NCI-H82 treated with DMSO at 0.1 percent for 48 hours (cell line): ENCODE results near the gene PRR23A.
A peak's percentile ranks its signal among the peaks of the same experiment; 100 is the strongest.
"Not testable (repeated sequence)": the region's sequence is repeated elsewhere in the genome, so short reads cannot be mapped to it uniquely, and the experiment has no call there.

ENCODE experiments used
- DNase-seq: peaks from one replicate; lab custom pipeline; 2025; ENCODE audit not compliant: unreplicated experiment; lab: John Stamatoyannopoulos, UW

The PRR23A gene

GRCh38 chr3:139006051-139006716 lies at the start of gene PRR23A:
Gene PRR23A, minus strand, starts transcription at chr3:139006268. Its CDS starts 0 bp downstream, at chr3:139006268.
- no peak for DNase-seq

GRCh38 chr3:139052802-139053600 lies 46.9 kb upstream of the PRR23A start:
- no peak for DNase-seq

DNA sequence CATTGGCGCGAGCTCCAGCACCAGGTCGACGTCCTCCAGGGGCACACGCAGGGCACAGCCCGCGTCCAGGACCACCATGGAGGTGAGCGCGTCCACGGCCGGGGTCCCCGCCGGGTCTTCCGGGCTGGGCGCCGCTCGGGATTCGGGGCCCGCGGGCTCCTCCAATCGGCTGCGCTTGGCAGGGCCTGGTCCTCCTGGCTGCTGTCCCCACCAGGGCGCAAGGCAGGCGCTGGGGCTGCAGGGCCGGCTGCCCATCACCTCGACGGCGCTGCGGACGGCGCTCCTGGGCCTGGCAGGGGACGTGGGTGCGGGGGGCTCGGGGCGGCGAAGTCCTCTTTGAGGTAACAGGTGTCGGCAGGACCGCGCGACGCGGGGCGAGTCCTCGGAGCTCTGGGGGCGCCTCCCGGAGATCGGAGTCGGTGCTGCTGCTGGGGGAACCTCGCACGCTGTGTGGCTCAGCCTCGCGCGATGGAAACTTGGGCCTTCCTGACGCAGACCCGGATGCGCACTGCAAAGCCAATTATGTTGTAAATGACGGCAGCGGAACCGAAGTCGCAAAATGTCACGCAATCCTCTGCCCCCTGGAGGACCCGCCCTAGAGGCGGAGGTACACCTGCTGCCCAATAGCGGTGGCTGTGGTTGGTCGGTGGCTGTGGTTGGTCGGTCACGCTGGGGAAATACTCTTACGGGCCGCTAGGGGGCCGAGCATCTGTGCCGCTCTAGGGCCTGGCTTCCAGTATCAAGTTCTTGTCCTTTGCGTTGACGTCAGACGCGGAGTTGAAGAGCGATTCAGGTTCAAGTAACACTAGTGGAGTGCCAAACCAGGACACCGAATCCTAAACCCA lies 38.5 kb upstream of the PRR23A start, which contains the start of gene PRR23C:
Gene PRR23C, minus strand, starts transcription at position 527 of the 845 bp plus-strand sequence. Its CDS starts 272 bp downstream, at position 255.
- no peak for DNase-seq

- no peak for DNase-seq
These were observed 37.7 kb upstream of the PRR23A start for GRCh38 chr3:139043554-139044365.

DNA sequence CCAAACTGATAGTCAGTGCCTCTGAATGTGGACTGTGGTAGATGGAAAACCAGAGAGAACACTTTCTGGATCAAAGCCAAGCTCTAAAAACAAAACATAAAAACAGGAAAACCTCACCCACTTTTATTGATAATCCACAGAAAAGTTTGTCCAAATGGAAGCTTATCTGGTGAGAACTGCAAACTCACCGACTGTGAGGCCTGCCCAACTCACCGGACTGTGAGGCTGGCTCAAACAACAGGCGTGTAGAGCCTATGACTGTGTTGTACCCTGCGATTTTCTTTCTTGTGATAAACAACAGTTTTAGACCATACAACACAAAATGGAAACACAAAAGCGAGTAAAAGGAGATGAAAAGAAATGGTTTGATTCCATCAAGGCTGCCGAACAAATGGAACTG lies 31.4 kb upstream of the PRR23A start:
- no peak for DNase-seq

GRCh38 chr3:139032326-139033002 lies 26.4 kb upstream of the PRR23A start:
- no peak for DNase-seq

DNA sequence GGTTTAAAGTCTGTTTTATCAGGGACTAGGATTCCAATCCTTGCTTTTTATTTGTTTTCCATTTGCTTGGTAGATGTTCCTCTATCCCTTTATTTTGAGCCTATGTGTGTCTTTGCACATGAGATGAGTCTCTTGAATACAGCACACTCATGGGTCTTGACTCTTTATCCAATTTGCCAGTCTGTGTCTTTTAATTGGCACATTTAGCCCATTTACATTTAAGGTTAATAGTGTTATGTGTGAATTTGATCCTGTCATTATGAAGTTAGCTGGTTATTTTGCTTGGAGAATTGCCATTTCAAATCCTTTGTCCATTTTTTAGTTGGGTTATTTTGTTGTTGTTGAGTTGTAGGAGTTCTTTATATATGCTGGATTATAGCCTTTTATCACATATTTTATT lies 24.5 kb upstream of the PRR23A start:
- DNase-seq: not testable (repeated sequence)

- DNase-seq: no peak
These were observed 18.9 kb upstream of the PRR23A start for GRCh38 chr3:139024968-139025367.

DNA sequence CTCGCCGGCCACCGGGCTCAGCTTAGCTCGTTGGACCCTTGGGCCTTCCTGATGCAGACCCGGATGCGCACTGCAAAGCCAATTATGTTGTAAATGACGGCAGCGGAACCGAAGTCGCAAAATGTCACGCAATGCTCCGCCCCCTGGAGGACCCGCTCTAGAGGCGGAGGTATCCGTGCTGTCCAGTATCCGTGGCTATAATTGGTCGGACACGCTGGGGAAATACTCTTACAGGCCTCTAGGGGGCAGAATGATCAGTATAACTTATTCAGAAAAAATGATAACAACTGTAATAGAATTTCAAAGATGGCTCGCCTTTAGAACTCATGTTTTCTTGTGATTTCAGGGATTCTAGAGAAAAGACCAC lies 14.8 kb upstream of the PRR23A start, which contains the start of gene PRR23B:
Gene PRR23B, minus strand, starts transcription at position 59 of the 367 bp plus-strand sequence. CDS start 265 bp downstream, outside the sequence.
- no peak for DNase-seq

DNA sequence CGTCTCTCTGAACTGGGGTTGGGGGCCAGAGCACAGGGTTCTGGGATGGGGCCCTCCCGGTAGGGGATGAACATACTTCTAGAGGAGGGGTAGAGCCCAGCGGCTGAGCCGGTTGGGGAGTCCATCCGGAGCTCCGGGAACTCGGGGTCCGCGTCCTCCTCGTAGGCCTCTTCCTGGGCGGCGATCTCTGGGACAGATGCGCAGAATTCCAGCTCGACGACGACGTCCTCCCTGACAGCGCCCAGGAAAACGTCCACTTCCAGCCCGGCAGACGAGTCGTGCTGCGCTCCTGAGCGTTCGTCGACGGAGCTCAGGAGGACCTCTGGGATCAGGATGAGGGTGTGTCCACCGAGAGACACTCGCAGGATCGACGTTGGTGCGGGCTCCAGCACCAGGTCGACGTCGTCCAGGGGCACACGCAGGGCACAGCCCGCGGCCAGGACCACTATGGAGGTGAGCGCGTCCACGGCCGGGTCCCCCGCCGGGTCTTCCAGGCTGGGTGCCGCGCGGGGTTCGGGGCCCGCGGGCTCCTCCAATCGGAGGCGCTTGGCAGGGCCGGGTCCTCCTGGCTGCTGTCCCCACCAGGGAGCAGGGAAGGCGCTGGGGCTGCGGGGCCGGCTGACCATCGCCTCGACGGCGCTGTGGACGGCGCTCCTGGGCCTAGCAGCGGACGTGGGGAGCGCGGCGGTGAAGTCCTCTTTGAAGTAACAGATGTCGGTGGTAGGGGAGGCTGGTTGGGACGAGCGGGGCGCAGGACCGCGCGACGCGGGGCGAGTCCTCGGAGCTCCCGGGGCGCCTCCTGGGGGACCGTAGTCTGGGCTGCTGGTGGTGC lies 14.2 kb upstream of the PRR23A start:
- no peak for DNase-seq

GRCh38 chr3:139016430-139017048 lies 10.5 kb upstream of the PRR23A start:
- DNase-seq: no peak

DNA sequence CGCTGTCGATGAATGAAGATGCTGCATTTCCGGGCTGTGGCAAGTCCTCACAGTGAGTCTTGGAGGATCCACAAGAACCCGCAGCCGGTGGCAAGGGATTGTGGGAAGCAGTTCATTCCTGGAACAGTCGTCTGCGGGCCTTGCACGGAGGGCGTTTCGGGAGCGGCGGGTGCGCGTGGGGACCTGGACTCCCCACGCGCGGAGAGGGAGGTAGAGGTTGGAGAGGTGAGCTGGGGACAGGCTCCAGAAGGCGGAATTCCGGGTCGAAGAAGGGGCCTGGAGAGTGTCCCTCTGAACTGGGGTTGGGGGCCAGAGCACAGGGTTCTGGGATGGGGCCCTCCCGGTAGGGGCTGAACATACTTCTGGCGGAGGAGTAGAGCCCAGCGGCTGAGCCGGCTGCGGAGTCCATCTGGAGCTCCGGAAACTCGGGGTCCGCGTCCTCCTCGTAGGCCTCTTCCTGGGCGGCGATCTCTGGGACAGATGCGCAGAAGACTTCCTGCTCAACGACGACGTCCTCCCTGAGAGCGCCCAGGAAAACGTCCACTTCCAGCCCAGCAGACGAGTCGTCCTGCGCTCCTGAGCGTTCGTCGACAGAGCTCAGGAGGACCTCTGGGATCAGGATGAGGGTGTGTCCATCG lies 593 bp downstream of the PRR23A start:
- DNase-seq: no peak

DNA sequence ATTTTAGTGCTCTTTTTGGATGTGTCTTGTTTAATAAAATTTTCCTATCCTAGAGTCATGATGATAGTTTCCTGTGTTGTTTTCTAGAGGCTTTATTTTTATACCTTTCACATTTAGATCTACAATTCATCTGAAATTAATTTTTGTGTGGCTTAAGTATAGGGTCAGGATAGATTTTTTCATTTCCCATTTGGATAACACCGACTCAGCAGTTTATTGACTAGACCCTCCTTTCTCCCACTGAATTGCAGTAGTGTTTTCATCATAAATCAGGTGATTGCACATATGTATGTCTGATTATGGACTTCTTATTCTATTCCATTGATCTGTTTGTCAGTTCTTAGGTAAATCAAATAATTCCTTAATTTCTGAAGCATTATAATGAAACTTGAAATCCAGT lies 10.4 kb downstream of the PRR23A start:
- DNase-seq: no peak

GRCh38 chr3:138987181-138987580 lies 18.9 kb downstream of the PRR23A start:
- no peak for DNase-seq

DNA sequence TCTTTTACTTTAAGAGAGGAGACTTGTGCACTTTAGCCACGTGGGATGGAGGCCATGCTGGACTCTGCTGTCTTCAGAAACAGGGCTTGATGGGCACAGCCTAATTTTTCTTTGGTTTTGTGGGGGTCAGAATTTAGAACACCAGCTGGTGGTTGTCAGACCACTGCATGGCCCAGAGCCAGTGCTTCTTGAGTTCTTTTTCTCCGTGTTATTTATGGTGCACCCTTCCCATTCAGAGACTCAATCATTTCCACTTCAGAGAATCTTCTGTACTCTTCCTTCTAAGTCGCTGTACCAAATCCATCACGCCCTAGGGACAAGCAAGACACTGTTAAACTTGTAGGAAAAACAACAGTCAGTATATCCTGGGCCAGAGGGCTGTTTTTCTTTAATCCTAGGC lies 20.1 kb downstream of the PRR23A start:
- DNase-seq: no peak

DNA sequence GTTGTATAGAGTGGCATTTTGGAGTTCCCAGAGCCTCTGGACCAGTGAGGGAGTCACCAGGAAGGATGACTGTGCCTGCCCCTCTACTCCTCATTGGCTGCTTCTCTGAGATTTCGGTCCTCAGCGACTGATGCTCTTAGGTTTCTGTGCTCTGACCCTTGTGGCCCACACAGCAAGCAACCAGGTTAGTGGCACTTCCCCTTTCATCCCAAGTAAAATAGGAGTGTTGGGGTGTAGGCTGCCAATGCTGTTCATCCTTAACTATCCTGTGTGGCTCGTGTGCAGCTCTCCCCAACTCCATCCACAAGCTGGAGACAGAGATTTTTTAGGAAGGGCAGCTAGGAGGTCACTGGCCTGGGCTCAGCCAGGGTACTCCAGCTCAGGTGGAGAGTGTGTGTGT lies 21.3 kb downstream of the PRR23A start:
- DNase-seq: no peak

DNA sequence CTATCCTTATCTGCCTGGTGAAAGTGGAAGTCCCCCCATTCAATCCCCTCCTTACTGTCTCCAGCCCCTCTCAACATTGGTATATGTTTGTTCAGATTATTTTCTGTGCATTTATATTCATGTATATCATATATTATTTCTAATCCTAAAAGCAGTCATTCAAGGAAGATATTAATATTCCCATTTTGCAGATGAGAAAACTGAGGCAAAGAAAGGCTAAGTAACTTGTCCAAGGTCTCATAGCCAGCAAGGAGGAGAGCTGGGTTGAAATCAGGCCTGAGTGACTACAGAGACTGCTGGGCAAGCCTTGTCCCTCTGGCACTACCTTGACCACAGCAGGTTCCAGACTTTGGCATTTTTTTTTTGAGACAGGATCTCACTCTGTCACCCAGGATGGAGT lies 30.0 kb downstream of the PRR23A start:
- no peak for DNase-seq

GRCh38 chr3:138975351-138975750 lies 30.7 kb downstream of the PRR23A start:
- peak; percentile 74 for DNase-seq
